GM21367 (cell line): Measurements from ENCODE around the gene TUBGCP3.

ENCODE experiments used
- ATAC-seq: cut with Tn5 transposase; IDR thresholded peaks from one replicate; pipeline ENCODE4 v1.9.1; 2021; ENCODE audit not compliant: unreplicated experiment

The TUBGCP3 gene

GRCh38 chr13:112617754-112618375 lies 29.9 kb upstream of the TUBGCP3 start:
- ATAC-seq = no peak

GRCh38 chr13:112616586-112617362 lies 28.8 kb upstream of the TUBGCP3 start:
- ATAC-seq = peak; percentile 82

- no peak for ATAC-seq
Observed at GRCh38 chr13:112615391-112615790, 27.4 kb upstream of the TUBGCP3 start.

GRCh38 chr13:112614835-112615234 lies 26.9 kb upstream of the TUBGCP3 start:
- no peak for ATAC-seq

- no peak for ATAC-seq
Observed at GRCh38 chr13:112608212-112608611, 20.3 kb upstream of the TUBGCP3 start.

GRCh38 chr13:112606109-112607001 lies 18.4 kb upstream of the TUBGCP3 start:
- peak; percentile 100 for ATAC-seq

- ATAC-seq = no peak
Observed at GRCh38 chr13:112605531-112605990, 17.6 kb upstream of the TUBGCP3 start.

- ATAC-seq = no peak
Observed at GRCh38 chr13:112603641-112604225, 15.8 kb upstream of the TUBGCP3 start.

GRCh38 chr13:112602189-112602588 lies 14.2 kb upstream of the TUBGCP3 start:
- no peak for ATAC-seq

GRCh38 chr13:112601371-112601770 lies 13.4 kb upstream of the TUBGCP3 start:
- no peak for ATAC-seq

GRCh38 chr13:112596235-112596634 lies 8.3 kb upstream of the TUBGCP3 start:
- ATAC-seq = no peak

GRCh38 chr13:112592647-112593046 lies 4.7 kb upstream of the TUBGCP3 start:
- no peak for ATAC-seq

- no peak for ATAC-seq
Observed at GRCh38 chr13:112592181-112592580, 4.2 kb upstream of the TUBGCP3 start.

GRCh38 chr13:112588490-112589297 lies 741 bp upstream of the TUBGCP3 start:
- no peak for ATAC-seq

GRCh38 chr13:112587212-112587763 lies 665 bp downstream of the TUBGCP3 start:
- ATAC-seq = peak; percentile 36

GRCh38 chr13:112586334-112586960 lies 1.5 kb downstream of the TUBGCP3 start:
- no peak for ATAC-seq

GRCh38 chr13:112583592-112584277 lies 4.2 kb downstream of the TUBGCP3 start:
- ATAC-seq = peak; percentile 41

GRCh38 chr13:112582263-112582662 lies 5.7 kb downstream of the TUBGCP3 start:
- ATAC-seq = no peak

- ATAC-seq = no peak
Observed at GRCh38 chr13:112580912-112581311, 7.0 kb downstream of the TUBGCP3 start.
